ENCODE data around the gene TTC9.

- TF ChIP-seq EP300 (IDR thresholded peaks at IDR 0.05; ENCODE audit: low read depth) = no peak
- no peak for TF ChIP-seq CTCF (IDR thresholded peaks at IDR 0.05)
These were observed 42.3 kb downstream of the TTC9 start for GRCh38 chr14:70683983-70684382.

Measured in transverse colon (tissue), 3 donors.